GM12878 (cell line): ENCODE results near the gene POLR3A. TPM values are rescaled to one million over a fixed set of nuclear protein-coding genes. Genes with fewer than 3 reads are reported as not detected.

Experiments used
- ATAC-seq: fragments of 200-7000 bp; cut with Tn5 transposase; 3 replicates; pipeline ENCODE4 v1.9.1; 2020; ENCODE audit warnings: mild to moderate bottlenecking, moderate library complexity
- BruUV-seq: library from RNA; stranded (reverse); fragments of 400-500 nt; replicated peaks from 2 replicates; lab custom pipeline; 2021; lab: Mats Ljungman, UMichigan
- CTCF ChIA-PET: fragments of 300-600 bp; sonication (Branson Sonifier 250); formaldehyde crosslinking; extraction: SDS; loops from one replicate; lab custom pipeline; 2021; ENCODE audit warnings: inconsistent platforms; lab: Yijun Ruan, JAX
- POLR2A ChIA-PET: fragments of 350-600 bp; formaldehyde crosslinking; extraction: SDS; loops from one replicate; lab custom pipeline; 2021; ENCODE audit warnings: inconsistent platforms; lab: Charles Lee
- RAD21 ChIA-PET: fragments of 300-600 bp; sonication (Branson Sonifier 250); formaldehyde crosslinking; loops from one replicate; lab custom pipeline; 2023; ENCODE audit warnings: antibody characterized with exemption; ENCODE audit not compliant: unreplicated experiment; lab: Charles Lee
- SMC1A ChIA-PET: fragments of 300-600 bp; sonication (Branson Sonifier 250); formaldehyde crosslinking; loops from one replicate; lab custom pipeline; 2023; ENCODE audit not compliant: unreplicated experiment, uncharacterized antibody; lab: Charles Lee
- DNase-seq: peaks from one replicate; pipeline ENCODE4 v3.0.0-alpha.2; 2011; ENCODE audit warnings: low read depth, low spot score
- FAIRE-seq: peaks from 3 replicates; lab custom pipeline; 2011; peaks lifted over from hg19 to GRCh38; lab: Jason Lieb, UNC
- H2AFZ ChIP-seq: 2 replicates; pipeline ENCODE4 v1.6.0; 2011; ENCODE audit warnings: low read depth, low read length, control low read depth; ENCODE audit not compliant: control insufficient read depth
- H3K27ac ChIP-seq: 2 replicates; pipeline ENCODE4 v1.5.1; 2011; ENCODE audit warnings: control low read depth; ENCODE audit not compliant: control insufficient read depth, insufficient read depth
- H3K27me3 ChIP-seq, 2 experiments: replicated peaks in 1 of 2; 2 replicates each; pipeline versions ENCODE4 v1.6.0 to v1.6.1; 2011; ENCODE audit warnings: low read length in 1 of 2; ENCODE audit not compliant: control insufficient read depth in 2 of 2, insufficient read depth in 2 of 2
- H3K36me3 ChIP-seq, 2 experiments: 2 replicates each; pipeline ENCODE4 v1.5.1; 2011; ENCODE audit warnings: low read length in 1 of 2; ENCODE audit not compliant: control insufficient read depth in 2 of 2, insufficient read depth in 2 of 2
- H3K4me1 ChIP-seq: 2 replicates; pipeline ENCODE4 v1.6.1; 2011; ENCODE audit warnings: mild to moderate bottlenecking, low read length, moderate library complexity, mixed read lengths; ENCODE audit not compliant: control insufficient read depth, insufficient read depth
- H3K4me2 ChIP-seq: 2 replicates; pipeline ENCODE4 v1.6.0; 2011; ENCODE audit warnings: control low read depth; ENCODE audit not compliant: control insufficient read depth, insufficient read depth
- H3K4me3 ChIP-seq: fragments of 200-600 bp; sonication (generic); 2 replicates; pipeline ENCODE4 v1.5.1; 2016
- H3K79me2 ChIP-seq: 2 replicates; pipeline ENCODE4 v1.6.0; 2011; ENCODE audit warnings: low read length; ENCODE audit not compliant: control insufficient read depth, insufficient read depth
- H3K9ac ChIP-seq: 2 replicates; pipeline ENCODE4 v1.8.0; 2011; ENCODE audit warnings: low read length, control low read depth, mixed read lengths; ENCODE audit not compliant: control insufficient read depth, insufficient read depth
- H3K9me3 ChIP-seq: replicated peaks from 3 replicates; pipeline ENCODE4 v1.5.1; 2011; ENCODE audit warnings: mild to moderate bottlenecking, low read length; ENCODE audit not compliant: control insufficient read depth, insufficient read depth
- H4K20me1 ChIP-seq: 2 replicates; pipeline ENCODE4 v1.6.0; 2011; ENCODE audit not compliant: control insufficient read depth, insufficient read depth
- BACH1 ChIP-seq: fragments of 450-650 bp; IDR thresholded peaks from 2 replicates; pipeline ENCODE4 v1.6.1; 2017; ENCODE audit warnings: mild to moderate bottlenecking, borderline replicate concordance
- EZH2 ChIP-seq: IDR thresholded peaks from 2 replicates; pipeline ENCODE4 v1.6.1; 2012; ENCODE audit warnings: low read depth, mild to moderate bottlenecking, control low read depth, inconsistent platforms, low read length, borderline replicate concordance; ENCODE audit not compliant: control insufficient read depth
- MTA2 ChIP-seq: fragments of 450-650 bp; IDR thresholded peaks from 2 replicates; pipeline ENCODE4 v1.6.1; 2016; ENCODE audit warnings: low read depth, mild to moderate bottlenecking, moderate library complexity
- MYB ChIP-seq: fragments of 150-350 bp; IDR thresholded peaks from 2 replicates; pipeline ENCODE4 v1.6.1; 2014; ENCODE audit warnings: mild to moderate bottlenecking, low read depth, low read length, borderline replicate concordance
- NBN ChIP-seq: fragments of 450-650 bp; IDR thresholded peaks from 2 replicates; pipeline ENCODE4 v1.6.1; 2016
- NFYA ChIP-seq: IDR thresholded peaks from 2 replicates; pipeline ENCODE4 v1.6.1; 2011; ENCODE audit warnings: low read depth, mild to moderate bottlenecking, low read length, improper control_type of control experiment, borderline replicate concordance
- NRF1 ChIP-seq: conservative IDR thresholded peaks from 2 replicates; pipeline ENCODE4 v1.6.1; 2011; ENCODE audit warnings: mild to moderate bottlenecking, low read depth, low read length, improper control_type of control experiment
- SREBF1 ChIP-seq: IDR thresholded peaks from 2 replicates; pipeline ENCODE4 v1.6.1; 2012; ENCODE audit warnings: mild to moderate bottlenecking, low read length
- STAT1 ChIP-seq: fragments of 450-650 bp; conservative IDR thresholded peaks from 2 replicates; pipeline ENCODE4 v1.6.1; 2014; ENCODE audit warnings: antibody characterized with exemption, mild to moderate bottlenecking
- in situ Hi-C: fragments of 300-500 bp; cut with MboI; formaldehyde crosslinking; loops from 9 replicates; pipeline ENCODE4 v1.14.3; 2018; ENCODE audit warnings: mixed read lengths
- intact Hi-C: fragments of 100-400 bp; cut with micrococcal nuclease; formaldehyde crosslinking; loops from one replicate; pipeline ENCODE4 v1.14.2; 2022; ENCODE audit not compliant: unreplicated experiment
- polyA plus RNA-seq, 11 experiments: library from polyadenylated mRNA; depleted of rRNA in 4 of 11; unstranded in 6 of 11; stranded (reverse) in 5 of 11; fragments of >200 nt; fragmentation: Nextera tagmentation in 4 of 11; fragmentation: Illumina TruSeq in 1 of 11; extraction: Ambion mirVana in 4 of 11; extraction: Trizol in 1 of 11; gene quantifications; 1 replicate in 1 of 11; 2 replicates in 10 of 11; pipeline versions ENCODE4 v1.2.1 to v1.2.3, GENCODE V29; 2011 to 2016; ENCODE audit warnings: inconsistent platforms in 2 of 11, missing spikeins in 2 of 11, low read depth in 1 of 11
- total RNA-seq, 4 experiments: library from RNA; depleted of rRNA in 3 of 4; stranded (reverse); fragments of >200 nt in 3 of 4; fragmentation: Illumina TruSeq in 1 of 4; extraction: Trizol in 1 of 4; gene quantifications; 2 replicates each; pipeline versions ENCODE4 v1.2.1 to v1.2.3, GENCODE V29; 2013 to 2021
- TF ChIP-seq, protein P1 (sequence below): IDR thresholded peaks from 2 replicates; pipeline ENCODE4 v1.6.1; 2012; ENCODE audit warnings: low read depth, low read length, improper control_type of control experiment
- TF ChIP-seq, protein P2 (sequence below): fragments of 450-650 bp; formaldehyde crosslinking; IDR thresholded peaks from 2 replicates; pipeline ENCODE4 v1.4.0; 2022; ENCODE audit warnings: mild to moderate bottlenecking, moderate library complexity
- TF ChIP-seq, protein P3 (sequence below): fragments of 450-650 bp; formaldehyde crosslinking; IDR thresholded peaks from 2 replicates; pipeline ENCODE4 v1.4.0; 2020; ENCODE audit warnings: mild to moderate bottlenecking, moderate library complexity

POLR3A gene
- total and polyA plus RNA-seq, 10 of the 15 experiments (the other 5 are each of a cell fraction or from before 2014, with no cell fraction given), result 5.4 to 20.4 (median 14.4) TPM

DNA sequence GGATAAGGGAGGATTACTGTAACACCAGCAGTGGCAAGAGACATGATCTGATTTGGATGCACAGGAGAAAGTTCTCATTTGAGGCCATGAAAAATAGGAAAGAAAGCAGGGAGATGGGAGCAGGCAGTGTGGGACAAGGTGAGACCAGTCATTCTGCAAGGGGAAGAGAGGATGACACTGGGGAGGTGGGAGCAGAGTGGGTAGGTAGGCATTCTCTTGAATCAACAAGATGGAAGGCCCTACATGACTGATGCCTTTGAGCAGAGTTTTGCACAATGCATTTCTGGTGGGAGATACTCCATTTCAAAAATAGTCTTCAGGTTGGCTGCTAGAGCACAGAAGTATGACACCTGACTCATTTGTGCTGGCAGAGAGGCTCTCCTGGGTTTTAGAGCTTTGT is 14.9 kb upstream of the POLR3A start:
- TF ChIP-seq SREBF1 (no peak), NFYA (no peak), NRF1 (no peak), MYB (no peak), EZH2 (no peak), STAT1 (no peak), NBN (no peak), MTA2 (no peak), BACH1 (no peak)
- TF ChIP-seq, protein P1, sequence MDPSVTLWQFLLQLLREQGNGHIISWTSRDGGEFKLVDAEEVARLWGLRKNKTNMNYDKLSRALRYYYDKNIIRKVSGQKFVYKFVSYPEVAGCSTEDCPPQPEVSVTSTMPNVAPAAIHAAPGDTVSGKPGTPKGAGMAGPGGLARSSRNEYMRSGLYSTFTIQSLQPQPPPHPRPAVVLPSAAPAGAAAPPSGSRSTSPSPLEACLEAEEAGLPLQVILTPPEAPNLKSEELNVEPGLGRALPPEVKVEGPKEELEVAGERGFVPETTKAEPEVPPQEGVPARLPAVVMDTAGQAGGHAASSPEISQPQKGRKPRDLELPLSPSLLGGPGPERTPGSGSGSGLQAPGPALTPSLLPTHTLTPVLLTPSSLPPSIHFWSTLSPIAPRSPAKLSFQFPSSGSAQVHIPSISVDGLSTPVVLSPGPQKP, result no peak
- TF ChIP-seq, protein P2, sequence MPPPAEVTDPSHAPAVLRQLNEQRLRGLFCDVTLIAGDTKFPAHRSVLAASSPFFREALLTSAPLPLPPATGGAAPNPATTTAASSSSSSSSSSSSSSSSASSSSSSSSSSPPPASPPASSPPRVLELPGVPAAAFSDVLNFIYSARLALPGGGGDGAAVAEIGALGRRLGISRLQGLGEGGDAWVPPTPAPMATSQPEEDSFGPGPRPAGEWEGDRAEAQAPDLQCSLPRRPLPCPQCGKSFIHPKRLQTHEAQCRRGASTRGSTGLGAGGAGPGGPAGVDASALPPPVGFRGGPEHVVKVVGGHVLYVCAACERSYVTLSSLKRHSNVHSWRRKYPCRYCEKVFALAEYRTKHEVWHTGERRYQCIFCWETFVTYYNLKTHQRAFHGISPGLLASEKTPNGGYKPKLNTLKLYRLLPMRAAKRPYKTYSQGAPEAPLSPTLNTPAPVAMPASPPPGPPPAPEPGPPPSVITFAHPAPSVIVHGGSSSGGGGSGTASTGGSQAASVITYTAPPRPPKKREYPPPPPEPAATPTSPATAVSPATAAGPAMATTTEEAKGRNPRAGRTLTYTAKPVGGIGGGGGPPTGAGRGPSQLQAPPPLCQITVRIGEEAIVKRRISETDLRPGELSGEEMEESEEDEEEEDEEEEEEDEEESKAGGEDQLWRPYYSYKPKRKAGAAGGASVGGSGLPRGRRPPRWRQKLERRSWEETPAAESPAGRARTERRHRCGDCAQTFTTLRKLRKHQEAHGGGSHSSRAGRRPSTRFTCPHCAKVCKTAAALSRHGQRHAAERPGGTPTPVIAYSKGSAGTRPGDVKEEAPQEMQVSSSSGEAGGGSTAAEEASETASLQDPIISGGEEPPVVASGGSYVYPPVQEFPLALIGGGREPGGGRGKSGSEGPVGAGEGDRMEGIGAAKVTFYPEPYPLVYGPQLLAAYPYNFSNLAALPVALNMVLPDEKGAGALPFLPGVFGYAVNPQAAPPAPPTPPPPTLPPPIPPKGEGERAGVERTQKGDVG (CRISPR knock-in tag), result no peak
- TF ChIP-seq, protein P3, sequence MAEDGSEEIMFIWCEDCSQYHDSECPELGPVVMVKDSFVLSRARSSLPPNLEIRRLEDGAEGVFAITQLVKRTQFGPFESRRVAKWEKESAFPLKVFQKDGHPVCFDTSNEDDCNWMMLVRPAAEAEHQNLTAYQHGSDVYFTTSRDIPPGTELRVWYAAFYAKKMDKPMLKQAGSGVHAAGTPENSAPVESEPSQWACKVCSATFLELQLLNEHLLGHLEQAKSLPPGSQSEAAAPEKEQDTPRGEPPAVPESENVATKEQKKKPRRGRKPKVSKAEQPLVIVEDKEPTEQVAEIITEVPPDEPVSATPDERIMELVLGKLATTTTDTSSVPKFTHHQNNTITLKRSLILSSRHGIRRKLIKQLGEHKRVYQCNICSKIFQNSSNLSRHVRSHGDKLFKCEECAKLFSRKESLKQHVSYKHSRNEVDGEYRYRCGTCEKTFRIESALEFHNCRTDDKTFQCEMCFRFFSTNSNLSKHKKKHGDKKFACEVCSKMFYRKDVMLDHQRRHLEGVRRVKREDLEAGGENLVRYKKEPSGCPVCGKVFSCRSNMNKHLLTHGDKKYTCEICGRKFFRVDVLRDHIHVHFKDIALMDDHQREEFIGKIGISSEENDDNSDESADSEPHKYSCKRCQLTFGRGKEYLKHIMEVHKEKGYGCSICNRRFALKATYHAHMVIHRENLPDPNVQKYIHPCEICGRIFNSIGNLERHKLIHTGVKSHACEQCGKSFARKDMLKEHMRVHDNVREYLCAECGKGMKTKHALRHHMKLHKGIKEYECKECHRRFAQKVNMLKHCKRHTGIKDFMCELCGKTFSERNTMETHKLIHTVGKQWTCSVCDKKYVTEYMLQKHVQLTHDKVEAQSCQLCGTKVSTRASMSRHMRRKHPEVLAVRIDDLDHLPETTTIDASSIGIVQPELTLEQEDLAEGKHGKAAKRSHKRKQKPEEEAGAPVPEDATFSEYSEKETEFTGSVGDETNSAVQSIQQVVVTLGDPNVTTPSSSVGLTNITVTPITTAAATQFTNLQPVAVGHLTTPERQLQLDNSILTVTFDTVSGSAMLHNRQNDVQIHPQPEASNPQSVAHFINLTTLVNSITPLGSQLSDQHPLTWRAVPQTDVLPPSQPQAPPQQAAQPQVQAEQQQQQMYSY (CRISPR knock-in tag), result no peak
- ChIA-PET SMC1A (interaction anchor here (5.6 kb wide), 1 partner anchor 1151 kb away, joined by 21 read pairs; no protein-coding TSS in a partner anchor), POLR2A (no interaction called here), RAD21 (interaction anchor here (0.6 kb wide), 1 partner anchor 340 kb away, joined by 3 read pairs; no protein-coding TSS in a partner anchor), CTCF (interaction anchor here (0.7 to 4.4 kb wide), 2 partner anchors 1152 to 1158 kb away, joined by 3 to 42 read pairs; no protein-coding TSS in a partner anchor)
- H3K36me3 ChIP-seq, result peaks cover 22 to 29% of the 10 kb centered on the region in 2 experiments
- ATAC-seq (no peak; the same call in 2 of the 3 replicates), DNase-seq (no peak), FAIRE-seq (no peak)
- peaks cover 17% of the 10 kb centered on the region for H3K4me1 ChIP-seq
- H2AFZ ChIP-seq, result no peak overlapping the region
- no peak overlapping the region for H3K9ac ChIP-seq
- H3K4me3 ChIP-seq, result no peak overlapping the region
- BruUV-seq, result no TSS peak
- H4K20me1 ChIP-seq, result peaks cover 16% of the 10 kb centered on the region
- no peak overlapping the region for H3K4me2 ChIP-seq
- no peaks in the 10 kb centered on the region for H3K9me3 ChIP-seq
- H3K27ac ChIP-seq, result no peak overlapping the region
- intact Hi-C loops (no loop called here), in situ Hi-C loops (no loop called here)
- H3K27me3 ChIP-seq, result no peaks in the 10 kb centered on the region
- peaks cover 10% of the 10 kb centered on the region for H3K79me2 ChIP-seq
